ENCODE results near the gene ENDOD1. TPM values are rescaled to one million over a fixed set of nuclear protein-coding genes. Genes with fewer than 3 reads are reported as not detected.

ENDOD1 gene
- total RNA-seq, 1 donor from 2014 or later = 29.8 TPM

DNA sequence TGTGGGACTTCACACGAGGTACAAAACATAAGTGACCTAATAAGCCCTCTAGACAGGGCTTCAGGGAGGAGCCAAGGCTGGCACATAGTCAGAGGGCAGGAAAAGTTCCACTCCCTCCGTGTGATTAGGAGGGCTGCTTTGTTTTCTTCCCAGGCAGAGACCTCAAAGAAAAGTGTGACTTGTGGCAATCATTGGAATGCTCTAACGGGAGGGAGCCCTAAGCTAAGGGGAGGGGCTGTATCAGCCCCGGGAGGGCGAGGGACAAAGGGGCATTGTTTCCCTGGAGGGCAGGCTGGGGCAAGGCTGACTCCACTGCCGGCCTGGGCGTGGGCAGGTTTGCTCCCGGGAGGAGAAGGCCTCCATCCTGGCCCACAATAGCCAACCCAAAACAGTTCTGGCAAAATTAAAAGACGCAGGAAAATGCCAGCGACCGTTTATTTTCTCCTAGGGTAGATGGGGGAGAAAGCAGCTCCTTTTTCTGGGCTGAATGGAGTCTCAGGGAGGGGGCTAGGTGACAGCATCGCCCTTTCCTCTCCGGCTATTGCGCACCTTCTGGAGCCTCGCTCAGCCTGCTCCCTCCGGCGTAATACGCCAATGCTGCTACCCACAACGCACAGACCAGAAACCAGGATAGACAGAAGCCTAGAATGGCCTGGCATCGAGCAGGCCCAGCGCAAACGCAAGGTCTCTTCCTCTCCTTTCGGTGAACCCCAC is 60.2 kb downstream of the ENDOD1 start:
- peak overlapping the region; percentile 86 for H3K27ac Mint-ChIP-seq (ENCODE audit: unreplicated experiment)
- no peaks in the 10 kb centered on the region for H3K9me3 Mint-ChIP-seq (ENCODE audit: unreplicated experiment)
- TF ChIP-seq EZH2 (IDR thresholded peaks at IDR 0.05; ENCODE audit: insufficient read depth, low read length) = no peak
- TF ChIP-seq, protein P1, sequence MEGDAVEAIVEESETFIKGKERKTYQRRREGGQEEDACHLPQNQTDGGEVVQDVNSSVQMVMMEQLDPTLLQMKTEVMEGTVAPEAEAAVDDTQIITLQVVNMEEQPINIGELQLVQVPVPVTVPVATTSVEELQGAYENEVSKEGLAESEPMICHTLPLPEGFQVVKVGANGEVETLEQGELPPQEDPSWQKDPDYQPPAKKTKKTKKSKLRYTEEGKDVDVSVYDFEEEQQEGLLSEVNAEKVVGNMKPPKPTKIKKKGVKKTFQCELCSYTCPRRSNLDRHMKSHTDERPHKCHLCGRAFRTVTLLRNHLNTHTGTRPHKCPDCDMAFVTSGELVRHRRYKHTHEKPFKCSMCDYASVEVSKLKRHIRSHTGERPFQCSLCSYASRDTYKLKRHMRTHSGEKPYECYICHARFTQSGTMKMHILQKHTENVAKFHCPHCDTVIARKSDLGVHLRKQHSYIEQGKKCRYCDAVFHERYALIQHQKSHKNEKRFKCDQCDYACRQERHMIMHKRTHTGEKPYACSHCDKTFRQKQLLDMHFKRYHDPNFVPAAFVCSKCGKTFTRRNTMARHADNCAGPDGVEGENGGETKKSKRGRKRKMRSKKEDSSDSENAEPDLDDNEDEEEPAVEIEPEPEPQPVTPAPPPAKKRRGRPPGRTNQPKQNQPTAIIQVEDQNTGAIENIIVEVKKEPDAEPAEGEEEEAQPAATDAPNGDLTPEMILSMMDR (IDR thresholded peaks at IDR 0.05; ENCODE audit: insufficient read depth, low read depth, low read length) = no peak
- H3K27ac ChIP-seq (ENCODE audit: low read depth, low read length) = peak overlapping the region; percentile 11
- peak overlapping the region; percentile 96 for H2AFZ ChIP-seq (ENCODE audit: low read depth, low read length)
- no peaks in the 10 kb centered on the region for H4K20me1 ChIP-seq (ENCODE audit: insufficient read depth, low read length)
- peak overlapping the region; percentile 91 for H3K4me2 ChIP-seq (ENCODE audit: low read length)
- H3K9ac ChIP-seq (ENCODE audit: low read length) = peak overlapping the region; percentile 76
- H3K9me3 ChIP-seq (ENCODE audit: insufficient read depth, low read depth, low read length) = no peaks in the 10 kb centered on the region
- H3K36me3 ChIP-seq (ENCODE audit: insufficient read depth, low read length) = no peaks in the 10 kb centered on the region
- H3K4me1 Mint-ChIP-seq (ENCODE audit: low read depth, unreplicated experiment) = peaks cover 37% of the 10 kb centered on the region
- H3K27me3 Mint-ChIP-seq (ENCODE audit: low read depth, unreplicated experiment) = no peaks in the 10 kb centered on the region
- H3K4me1 ChIP-seq (ENCODE audit: insufficient read depth, low read length) = peaks cover 38% of the 10 kb centered on the region
- no peak for FAIRE-seq
- peak overlapping the region; percentile 81 for H3K4me3 Mint-ChIP-seq (ENCODE audit: unreplicated experiment)
- no peaks in the 10 kb centered on the region for H3K79me2 ChIP-seq (ENCODE audit: insufficient read depth, low read length)
- peak overlapping the region; percentile 51 for H3K4me3 ChIP-seq (ENCODE audit: insufficient read depth, low read depth, low read length)
- H3K27me3 ChIP-seq (ENCODE audit: insufficient read depth, low read length) = no peaks in the 10 kb centered on the region
- DNase-seq (ENCODE audit: low read depth) = peak; percentile 56
- no peaks in the 10 kb centered on the region for H3K36me3 Mint-ChIP-seq (ENCODE audit: low read depth, unreplicated experiment)

DNA sequence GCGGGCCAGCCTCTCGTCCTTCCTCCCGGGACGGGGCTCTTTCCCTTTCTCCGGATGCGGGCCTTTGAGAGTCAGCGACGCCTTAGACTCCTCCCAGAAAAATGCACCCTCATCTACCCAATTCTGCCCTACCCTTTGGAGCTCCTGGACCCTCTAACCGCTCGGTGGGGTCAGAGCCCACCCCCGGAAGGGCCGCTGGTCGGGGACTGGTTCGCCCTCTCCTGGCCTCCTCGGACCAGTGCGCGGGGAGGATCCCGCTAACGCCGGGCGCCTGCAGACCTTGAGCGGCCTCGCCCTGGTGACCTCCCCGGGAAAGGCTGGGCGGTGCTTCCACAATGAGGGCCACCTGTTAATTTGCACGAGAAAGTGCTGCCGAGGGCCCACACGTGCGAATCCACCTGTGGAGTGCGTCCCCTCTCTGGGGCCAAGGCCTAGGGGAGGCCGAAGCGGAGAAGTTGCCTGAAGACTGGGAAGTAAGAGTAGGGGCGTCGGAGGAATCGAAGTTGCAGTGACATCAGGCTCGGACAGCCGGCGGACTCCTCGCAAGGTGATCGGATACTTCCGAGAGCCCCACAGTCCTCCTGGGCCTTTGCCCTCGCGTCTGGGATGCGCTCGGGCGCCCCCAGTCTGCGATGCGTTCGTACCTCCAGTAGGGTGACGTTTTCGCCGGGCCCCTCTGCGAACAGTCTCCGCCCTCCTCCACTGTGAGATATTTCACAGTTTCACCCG is 61.5 kb downstream of the ENDOD1 start:
- no peak for FAIRE-seq
- peak overlapping the region; percentile 76 for H3K9ac ChIP-seq (ENCODE audit: low read length)

More for the DNA sequence above, 61.5 kb downstream of the ENDOD1 start:
- TF ChIP-seq, protein P1 (IDR thresholded peaks at IDR 0.05; ENCODE audit: insufficient read depth, low read depth, low read length) = peak; percentile 80
- no peak for TF ChIP-seq EZH2 (IDR thresholded peaks at IDR 0.05; ENCODE audit: insufficient read depth, low read length)
- Mint-ChIP-seq H3K4me3 (ENCODE audit: unreplicated experiment) (peak overlapping the region; percentile 81), H3K4me1 (ENCODE audit: low read depth, unreplicated experiment) (peaks cover 37% of the 10 kb centered on the region), H3K27ac (ENCODE audit: unreplicated experiment) (peak overlapping the region; percentile 70), H3K27me3 (ENCODE audit: low read depth, unreplicated experiment) (no peaks in the 10 kb centered on the region), H3K36me3 (ENCODE audit: low read depth, unreplicated experiment) (no peaks in the 10 kb centered on the region), H3K9me3 (ENCODE audit: unreplicated experiment) (no peaks in the 10 kb centered on the region)
- Histone ChIP-seq H3K79me2 (ENCODE audit: insufficient read depth, low read length) (no peaks in the 10 kb centered on the region), H3K4me3 (ENCODE audit: insufficient read depth, low read depth, low read length) (peak overlapping the region; percentile 51), H3K27me3 (ENCODE audit: insufficient read depth, low read length) (no peaks in the 10 kb centered on the region), H4K20me1 (ENCODE audit: insufficient read depth, low read length) (no peaks in the 10 kb centered on the region), H3K27ac (ENCODE audit: low read depth, low read length) (peak overlapping the region; percentile 6), H3K36me3 (ENCODE audit: insufficient read depth, low read length) (no peaks in the 10 kb centered on the region), H3K4me2 (ENCODE audit: low read length) (peak overlapping the region; percentile 91), H3K4me1 (ENCODE audit: insufficient read depth, low read length) (peaks cover 38% of the 10 kb centered on the region), H2AFZ (ENCODE audit: low read depth, low read length) (peak overlapping the region; percentile 96), H3K9me3 (ENCODE audit: insufficient read depth, low read depth, low read length) (no peaks in the 10 kb centered on the region)
- DNase-seq (ENCODE audit: low read depth) = peak; percentile 69

All from astrocyte (in vitro differentiated cells and primary cell).